ENCODE measurements around the gene ANAPC15. TPM values are rescaled to one million over a fixed set of nuclear protein-coding genes. Genes with fewer than 3 reads are reported as not detected.

ANAPC15 gene
- polyA plus RNA-seq, 1 experiment: 54.3 TPM

- H3K27me3 ChIP-seq (ENCODE audit: control insufficient read depth, insufficient read depth, low read length): no peaks in the 10 kb centered on the region
- POLR2A ChIA-PET: no interaction called here
- CTCF ChIA-PET: interaction anchor here (0.6 to 2.5 kb wide), 6 partner anchors 15 to 772 kb away, joined by 3 to 14 read pairs (median 4); no protein-coding TSS in a partner anchor
- no peak for TF ChIP-seq CTCF (IDR thresholded peaks at IDR 0.05; ENCODE audit: insufficient read depth, low read depth, low read length)
- DNase-seq (ENCODE audit: low read depth): peak; percentile 26
- H3K4me3 ChIP-seq (ENCODE audit: low read depth, low read length): no peak overlapping the region
- no peaks in the 10 kb centered on the region for H3K36me3 ChIP-seq (ENCODE audit: control insufficient read depth, insufficient read depth, low read length)
These were observed 40.1 kb downstream of the ANAPC15 start for GRCh38 chr11:72072348-72072747.

GRCh38 chr11:72070491-72070890 is 42.0 kb downstream of the ANAPC15 start:
- H3K4me3 ChIP-seq (ENCODE audit: low read depth, low read length): no peak overlapping the region
- no peaks in the 10 kb centered on the region for H3K36me3 ChIP-seq (ENCODE audit: control insufficient read depth, insufficient read depth, low read length)
- ChIA-PET CTCF (interaction anchor here (1.0 to 2.6 kb wide), 3 partner anchors 31 to 74 kb away, joined by 3 to 10 read pairs (median 4); no protein-coding TSS in a partner anchor), POLR2A (no interaction called here)
- no peak for TF ChIP-seq CTCF (IDR thresholded peaks at IDR 0.05; ENCODE audit: insufficient read depth, low read depth, low read length)
- H3K27me3 ChIP-seq (ENCODE audit: control insufficient read depth, insufficient read depth, low read length): no peaks in the 10 kb centered on the region
- DNase-seq (ENCODE audit: low read depth): no peak

- ChIA-PET CTCF (interaction anchor here (1.0 to 2.6 kb wide), 2 partner anchors 30 to 44 kb away, joined by 3 to 10 read pairs; no protein-coding TSS in a partner anchor), POLR2A (interaction anchor here (0.7 to 1.2 kb wide), 2 partner anchors 14 to 1835 kb away, joined by 3 read pairs; no protein-coding TSS in a partner anchor)
- peak; percentile 67 for DNase-seq (ENCODE audit: low read depth)
- TF ChIP-seq CTCF (IDR thresholded peaks at IDR 0.05; ENCODE audit: insufficient read depth, low read depth, low read length): no peak
- Histone ChIP-seq H3K27me3 (ENCODE audit: control insufficient read depth, insufficient read depth, low read length) (no peaks in the 10 kb centered on the region), H3K4me3 (ENCODE audit: low read depth, low read length) (no peak overlapping the region), H3K36me3 (ENCODE audit: control insufficient read depth, insufficient read depth, low read length) (no peaks in the 10 kb centered on the region)
These were observed 42.7 kb downstream of the ANAPC15 start for GRCh38 chr11:72069787-72070251.

- POLR2A ChIA-PET: interaction anchor here (0.5 to 1.2 kb wide), 3 partner anchors 13 to 41 kb away, joined by 3 to 6 read pairs (median 3); no protein-coding TSS in a partner anchor
- CTCF ChIA-PET: interaction anchor here (1.0 to 2.6 kb wide), 3 partner anchors 29 to 114 kb away, joined by 3 to 10 read pairs (median 4); no protein-coding TSS in a partner anchor
These were observed 43.3 kb downstream of the ANAPC15 start for GRCh38 chr11:72069200-72069599.

GRCh38 chr11:72067676-72068075 is 44.8 kb downstream of the ANAPC15 start:
- CTCF ChIA-PET: interaction anchor here (0.9 to 1.1 kb wide), 3 partner anchors 8 to 37 kb away, joined by 3 to 4 read pairs (median 3); no protein-coding TSS in a partner anchor
- POLR2A ChIA-PET: no interaction called here
- H3K4me3 ChIP-seq (ENCODE audit: low read depth, low read length): no peak overlapping the region
- H3K36me3 ChIP-seq (ENCODE audit: control insufficient read depth, insufficient read depth, low read length): no peaks in the 10 kb centered on the region; the same call in 1 of the 2 replicates
- no peak for TF ChIP-seq CTCF (IDR thresholded peaks at IDR 0.05; ENCODE audit: insufficient read depth, low read depth, low read length)
- no peak for DNase-seq (ENCODE audit: low read depth)
- H3K27me3 ChIP-seq (ENCODE audit: control insufficient read depth, insufficient read depth, low read length): no peaks in the 10 kb centered on the region

More at GRCh38 chr11:72069200-72069599, 43.3 kb downstream of the ANAPC15 start:
- no peak for TF ChIP-seq CTCF (IDR thresholded peaks at IDR 0.05; ENCODE audit: insufficient read depth, low read depth, low read length)
- H3K4me3 ChIP-seq (ENCODE audit: low read depth, low read length): no peak overlapping the region
- H3K27me3 ChIP-seq (ENCODE audit: control insufficient read depth, insufficient read depth, low read length): no peaks in the 10 kb centered on the region
- H3K36me3 ChIP-seq (ENCODE audit: control insufficient read depth, insufficient read depth, low read length): no peaks in the 10 kb centered on the region
- no peak for DNase-seq (ENCODE audit: low read depth)
